Measurements from ENCODE around the gene MSI2. TPM values are rescaled to one million over a fixed set of nuclear protein-coding genes. Genes with fewer than 3 reads are reported as not detected.
A peak's percentile ranks its signal among the peaks of the same experiment; 100 is the strongest.

The MSI2 gene
- total and polyA plus RNA-seq, 4 donors: 9.4 to 64.0 (median 30.4) TPM

DNA sequence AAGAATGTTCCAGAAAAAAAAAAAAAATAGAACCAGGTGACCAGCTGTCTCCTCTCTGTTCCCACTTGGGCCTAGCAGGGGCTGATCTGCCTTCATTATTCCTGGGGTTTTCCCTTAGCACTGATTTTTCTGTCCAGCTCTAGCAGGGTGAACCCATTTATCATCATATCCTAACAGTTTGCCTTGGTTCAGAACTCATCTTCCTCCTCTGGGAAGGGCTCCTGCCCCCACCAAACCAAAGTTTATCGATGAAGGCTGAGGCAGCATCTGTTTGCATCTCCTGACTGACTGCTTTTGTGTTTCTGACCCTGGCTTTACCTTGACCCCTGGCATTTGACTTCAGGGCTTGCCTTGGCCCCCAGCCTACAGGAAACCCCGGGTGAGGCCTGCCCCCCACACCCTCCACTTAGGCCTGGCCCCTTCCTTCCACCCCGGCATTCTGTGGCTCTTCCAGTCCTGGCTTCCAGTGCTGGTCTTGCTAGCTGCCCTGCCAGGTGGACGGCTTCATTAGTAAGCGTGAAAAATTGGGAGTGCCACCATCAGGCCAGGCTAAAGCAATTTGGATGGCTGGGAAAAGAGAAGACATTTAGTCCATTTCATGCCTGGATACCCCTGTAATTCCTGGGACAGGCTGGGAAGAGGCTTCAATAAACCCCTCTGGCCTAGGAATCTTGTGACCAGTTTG is 323.9 kb downstream of the MSI2 start:
- DNase-seq (no peak), ATAC-seq (ENCODE audit: insufficient read depth, low FRiP score) (no peak)
- no peaks in the 10 kb centered on the region for H3K9me3 ChIP-seq (ENCODE audit: control insufficient read depth in 4 of 4, insufficient read depth in 3 of 4, low read length in 3 of 4)
- H3K4me1 ChIP-seq (ENCODE audit: control insufficient read depth in 5 of 5, insufficient read depth in 5 of 5, low read length in 5 of 5): peaks cover 0 to 40% (median 14%) of the 10 kb centered on the region in 5 donors
- H3K27me3 ChIP-seq (ENCODE audit: control insufficient read depth in 3 of 3, insufficient read depth in 3 of 3, low read length in 2 of 3): no peaks in the 10 kb centered on the region
- WGBS, 2 donors: 61 to 67% methylated on average over 5 of the region's 5 CpGs
- TF ChIP-seq, protein P1, sequence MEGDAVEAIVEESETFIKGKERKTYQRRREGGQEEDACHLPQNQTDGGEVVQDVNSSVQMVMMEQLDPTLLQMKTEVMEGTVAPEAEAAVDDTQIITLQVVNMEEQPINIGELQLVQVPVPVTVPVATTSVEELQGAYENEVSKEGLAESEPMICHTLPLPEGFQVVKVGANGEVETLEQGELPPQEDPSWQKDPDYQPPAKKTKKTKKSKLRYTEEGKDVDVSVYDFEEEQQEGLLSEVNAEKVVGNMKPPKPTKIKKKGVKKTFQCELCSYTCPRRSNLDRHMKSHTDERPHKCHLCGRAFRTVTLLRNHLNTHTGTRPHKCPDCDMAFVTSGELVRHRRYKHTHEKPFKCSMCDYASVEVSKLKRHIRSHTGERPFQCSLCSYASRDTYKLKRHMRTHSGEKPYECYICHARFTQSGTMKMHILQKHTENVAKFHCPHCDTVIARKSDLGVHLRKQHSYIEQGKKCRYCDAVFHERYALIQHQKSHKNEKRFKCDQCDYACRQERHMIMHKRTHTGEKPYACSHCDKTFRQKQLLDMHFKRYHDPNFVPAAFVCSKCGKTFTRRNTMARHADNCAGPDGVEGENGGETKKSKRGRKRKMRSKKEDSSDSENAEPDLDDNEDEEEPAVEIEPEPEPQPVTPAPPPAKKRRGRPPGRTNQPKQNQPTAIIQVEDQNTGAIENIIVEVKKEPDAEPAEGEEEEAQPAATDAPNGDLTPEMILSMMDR (IDR thresholded peaks at IDR 0.05; ENCODE audit: control extremely low read depth, extremely low read depth): no peak
- no peak overlapping the region for H3K9ac ChIP-seq (ENCODE audit: insufficient read depth in 1 of 2, low read length in 2 of 2)
- H3K36me3 ChIP-seq (ENCODE audit: control insufficient read depth in 4 of 4, insufficient read depth in 4 of 4, low read length in 4 of 4): no peaks in the 10 kb centered on the region
- H3K27ac ChIP-seq (ENCODE audit: low read depth in 1 of 2, low read length in 1 of 2): no peak overlapping the region
- no peak overlapping the region for H3K4me3 ChIP-seq

DNA sequence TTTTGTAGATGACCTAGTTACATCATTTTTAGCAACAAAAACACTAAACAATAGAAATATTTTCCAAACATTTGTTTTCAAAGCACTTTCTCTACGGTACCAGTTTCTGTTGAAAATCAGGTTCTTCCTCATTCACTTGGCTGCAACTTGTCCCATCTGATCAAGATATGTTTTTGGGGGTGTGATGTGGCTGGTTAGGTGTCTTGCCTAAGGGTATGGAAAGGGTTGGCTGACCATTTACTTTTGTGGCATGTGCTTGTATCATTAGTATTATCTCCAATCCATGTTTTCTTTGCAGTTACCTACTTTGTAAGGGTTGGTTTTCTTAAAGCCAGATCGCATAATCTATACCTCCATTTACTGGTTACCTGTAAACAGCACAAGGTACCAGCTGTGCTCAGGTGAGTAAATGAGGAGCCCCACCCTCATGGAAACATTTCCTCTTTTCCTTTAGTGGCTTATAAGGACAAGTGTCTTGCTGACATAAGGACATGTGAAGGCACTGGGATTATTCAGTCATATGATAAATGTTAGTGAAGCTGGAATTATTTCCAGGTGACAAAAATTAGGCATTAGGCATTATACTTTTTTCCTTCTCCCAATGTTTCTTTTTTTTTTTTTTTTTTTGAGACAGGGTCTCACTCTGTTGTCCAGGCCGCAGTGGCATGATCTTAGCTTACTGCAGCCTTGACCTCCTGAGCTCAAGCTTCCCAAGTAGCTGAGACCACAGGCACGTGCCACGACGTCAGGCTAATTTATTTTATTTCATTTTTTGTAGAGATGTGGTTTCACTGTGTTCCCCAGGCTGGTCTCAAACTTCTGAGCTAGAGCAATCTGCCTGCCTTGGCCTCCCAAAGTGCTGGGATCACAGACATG is 326.8 kb downstream of the MSI2 start:
- DNase-seq (no peak), ATAC-seq (ENCODE audit: insufficient read depth, low FRiP score) (no peak)
- Histone ChIP-seq H3K36me3 (ENCODE audit: control insufficient read depth in 4 of 4, insufficient read depth in 4 of 4, low read length in 4 of 4) (no peaks in the 10 kb centered on the region), H3K4me3 (no peak overlapping the region), H3K9ac (ENCODE audit: insufficient read depth in 1 of 2, low read length in 2 of 2) (no peak overlapping the region), H3K27me3 (ENCODE audit: control insufficient read depth in 3 of 3, insufficient read depth in 3 of 3, low read length in 2 of 3) (no peaks in the 10 kb centered on the region), H3K9me3 (ENCODE audit: control insufficient read depth in 4 of 4, insufficient read depth in 3 of 4, low read length in 3 of 4) (no peaks in the 10 kb centered on the region), H3K4me1 (ENCODE audit: control insufficient read depth in 5 of 5, insufficient read depth in 5 of 5, low read length in 5 of 5) (peaks cover 0 to 28% (median 12%) of the 10 kb centered on the region in 5 donors), H3K27ac (ENCODE audit: low read depth in 1 of 2, low read length in 1 of 2) (no peak overlapping the region)
- WGBS, 2 donors: 82 to 88% methylated on average over 6 of the region's 6 CpGs
- TF ChIP-seq, protein P1 (IDR thresholded peaks at IDR 0.05; ENCODE audit: control extremely low read depth, extremely low read depth): no peak

DNA sequence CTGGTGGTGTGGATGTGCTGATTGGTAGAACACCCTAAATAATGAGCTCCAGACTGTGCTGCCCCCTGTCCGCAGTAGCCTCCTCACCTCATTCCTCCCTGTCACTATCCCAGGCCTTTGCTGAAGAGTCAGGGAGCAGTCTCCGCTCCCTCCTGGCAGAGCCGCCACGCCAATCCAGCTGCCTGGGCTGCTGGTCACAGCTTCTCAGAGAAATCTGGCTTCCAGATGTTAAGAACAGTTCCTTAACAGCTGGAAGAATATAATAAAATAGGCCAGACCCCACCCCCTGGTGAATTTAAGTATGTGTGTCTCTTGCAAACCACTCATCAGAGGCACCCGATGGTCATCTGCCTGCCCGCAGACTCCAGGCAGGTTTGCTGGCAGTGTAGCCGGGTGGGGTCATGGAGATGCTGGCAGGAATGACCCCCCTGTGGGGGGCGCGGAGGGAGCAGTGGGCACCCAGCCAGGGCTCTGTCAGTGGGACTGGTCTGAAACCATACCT is 327.8 kb downstream of the MSI2 start:
- Histone ChIP-seq H3K36me3 (ENCODE audit: control insufficient read depth in 4 of 4, insufficient read depth in 4 of 4, low read length in 4 of 4) (no peaks in the 10 kb centered on the region), H3K27me3 (ENCODE audit: control insufficient read depth in 3 of 3, insufficient read depth in 3 of 3, low read length in 2 of 3) (no peaks in the 10 kb centered on the region), H3K9me3 (ENCODE audit: control insufficient read depth in 4 of 4, insufficient read depth in 3 of 4, low read length in 3 of 4) (no peaks in the 10 kb centered on the region), H3K4me3 (no peak overlapping the region), H3K4me1 (ENCODE audit: control insufficient read depth in 5 of 5, insufficient read depth in 5 of 5, low read length in 5 of 5) (peaks cover 0 to 18% (median 2%) of the 10 kb centered on the region in 5 donors), H3K9ac (ENCODE audit: insufficient read depth in 1 of 2, low read length in 2 of 2) (no peak overlapping the region), H3K27ac (ENCODE audit: low read depth in 1 of 2, low read length in 1 of 2) (no peak overlapping the region)
- TF ChIP-seq, protein P1 (IDR thresholded peaks at IDR 0.05; ENCODE audit: control extremely low read depth, extremely low read depth): no peak
- no peak for ATAC-seq (ENCODE audit: insufficient read depth, low FRiP score)
- 89 to 94% methylated on average over 9 of the region's 9 CpGs for WGBS, 2 donors
- DNase-seq: peak; percentile 61 to 78 (median 70)
